ENCODE results near the gene IL17RE.

DNA sequence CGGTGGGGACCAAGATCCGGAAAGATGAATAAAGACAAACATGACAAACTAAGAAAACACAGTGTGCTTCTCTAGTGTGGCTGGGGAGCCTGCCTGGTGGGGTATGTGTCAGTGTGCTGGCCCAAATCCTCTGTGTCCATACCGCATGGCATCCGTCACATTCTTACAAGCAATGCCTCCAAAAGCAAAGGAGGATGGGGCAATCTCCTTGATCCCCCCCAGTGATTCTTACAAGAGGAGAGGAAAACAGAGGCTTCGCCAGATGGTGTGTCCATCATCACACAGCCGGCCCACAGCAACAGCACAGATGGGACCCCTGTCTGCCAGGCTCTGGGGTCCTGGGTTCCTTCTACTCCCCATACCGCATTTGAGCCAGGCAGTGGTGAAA lies 13.7 kb downstream of the IL17RE start:
- TF ChIP-seq, protein P1, sequence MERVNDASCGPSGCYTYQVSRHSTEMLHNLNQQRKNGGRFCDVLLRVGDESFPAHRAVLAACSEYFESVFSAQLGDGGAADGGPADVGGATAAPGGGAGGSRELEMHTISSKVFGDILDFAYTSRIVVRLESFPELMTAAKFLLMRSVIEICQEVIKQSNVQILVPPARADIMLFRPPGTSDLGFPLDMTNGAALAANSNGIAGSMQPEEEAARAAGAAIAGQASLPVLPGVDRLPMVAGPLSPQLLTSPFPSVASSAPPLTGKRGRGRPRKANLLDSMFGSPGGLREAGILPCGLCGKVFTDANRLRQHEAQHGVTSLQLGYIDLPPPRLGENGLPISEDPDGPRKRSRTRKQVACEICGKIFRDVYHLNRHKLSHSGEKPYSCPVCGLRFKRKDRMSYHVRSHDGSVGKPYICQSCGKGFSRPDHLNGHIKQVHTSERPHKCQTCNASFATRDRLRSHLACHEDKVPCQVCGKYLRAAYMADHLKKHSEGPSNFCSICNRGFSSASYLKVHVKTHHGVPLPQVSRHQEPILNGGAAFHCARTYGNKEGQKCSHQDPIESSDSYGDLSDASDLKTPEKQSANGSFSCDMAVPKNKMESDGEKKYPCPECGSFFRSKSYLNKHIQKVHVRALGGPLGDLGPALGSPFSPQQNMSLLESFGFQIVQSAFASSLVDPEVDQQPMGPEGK (CRISPR knock-in tag; IDR thresholded peaks at IDR 0.05; ENCODE audit: borderline replicate concordance), result no peak
- TF ChIP-seq ZNF8 (CRISPR knock-in tag; IDR thresholded peaks at IDR 0.05), result no peak
- TF ChIP-seq ZFP3 (CRISPR knock-in tag; IDR thresholded peaks at IDR 0.05), result no peak
- TF ChIP-seq ARNTL (CRISPR knock-in tag; IDR thresholded peaks at IDR 0.05; ENCODE audit: borderline replicate concordance, low read depth), result no peak
- no peak for TF ChIP-seq PPARA (CRISPR knock-in tag; IDR thresholded peaks at IDR 0.05; ENCODE audit: borderline replicate concordance)
